Activated CD8-positive, alpha-beta memory T cell treated with anti-CD3 and anti-CD28 coated beads, Interleukin-2, amount 10 ng/mL, durations not matched to agents 7 days and 5 days (primary cell): ENCODE measurements around the gene ANK3. TPM values are rescaled to one million over a fixed set of nuclear protein-coding genes. Genes with fewer than 3 reads are reported as not detected.
A peak's percentile ranks its signal among the peaks of the same experiment; 100 is the strongest.

Source experiments
- ATAC-seq: fragments of 150-1000 bp; cut with Tn5 transposase; one replicate; pipeline ENCODE4 v1.10.0; 2021; ENCODE audit warnings: moderate library complexity
- CTCF ChIA-PET: fragments of 350-600 bp; sonication (Branson Sonifier 250); formaldehyde crosslinking; loops from one replicate; lab custom pipeline; 2021; ENCODE audit warnings: antibody characterized with exemption; lab: Charles Lee
- DNase-seq: peaks from one replicate; pipeline ENCODE4 v3.0.0-alpha.2; 2020
- H3K27ac Mint-ChIP-seq: one replicate; pipeline ENCODE4 v1.8.0; 2021; ENCODE audit warnings: mild to moderate bottlenecking, mixed read lengths
- H3K27me3 Mint-ChIP-seq: one replicate; pipeline ENCODE4 v1.8.0; 2021; ENCODE audit warnings: mixed read lengths
- H3K36me3 Mint-ChIP-seq: one replicate; pipeline ENCODE4 v1.8.0; 2021; ENCODE audit warnings: mild to moderate bottlenecking, mixed read lengths
- H3K4me1 Mint-ChIP-seq: one replicate; pipeline ENCODE4 v1.8.0; 2021; ENCODE audit warnings: mixed read lengths
- H3K4me3 Mint-ChIP-seq: one replicate; pipeline ENCODE4 v1.8.0; 2021; ENCODE audit warnings: mild to moderate bottlenecking, moderate library complexity, mixed read lengths
- H3K9me3 Mint-ChIP-seq: one replicate; pipeline ENCODE4 v1.8.0; 2022; ENCODE audit warnings: low read depth, mixed read lengths
- total RNA-seq, 2 experiments: library from RNA; stranded (reverse); gene quantifications; one replicate each; pipeline ENCODE4 v1.2.3, GENCODE V29; 2021

The ANK3 gene
- total RNA-seq, 2 experiments from 2014 or later: 2.9 to 10.6 TPM

DNA sequence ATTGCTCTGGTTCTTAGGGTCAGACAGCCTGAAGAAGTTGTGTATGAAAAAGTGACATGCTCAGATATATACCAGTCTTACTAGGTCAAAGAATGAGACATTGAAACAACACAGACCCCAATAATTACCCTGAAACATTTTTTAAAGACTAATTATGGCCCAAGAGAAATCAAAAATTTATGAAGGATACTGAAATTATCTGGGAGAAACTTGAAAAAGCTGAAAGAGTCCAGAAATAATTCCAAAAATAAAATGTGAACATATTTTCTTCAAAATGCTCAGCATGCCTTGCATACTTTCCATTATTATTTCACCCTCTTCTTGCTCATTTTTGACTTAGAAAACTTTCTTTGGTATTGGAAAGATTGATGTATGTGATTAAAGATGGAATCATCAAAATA lies 284.4 kb downstream of the ANK3 start:
- no peak overlapping the region for H3K27ac Mint-ChIP-seq
- H3K36me3 Mint-ChIP-seq: no peaks in the 10 kb centered on the region
- H3K27me3 Mint-ChIP-seq: no peaks in the 10 kb centered on the region
- H3K4me3 Mint-ChIP-seq: no peak overlapping the region
- DNase-seq (no peak), ATAC-seq (no peak)
- CTCF ChIA-PET: no interaction called here
- no peaks in the 10 kb centered on the region for H3K4me1 Mint-ChIP-seq
- H3K9me3 Mint-ChIP-seq: no peaks in the 10 kb centered on the region

DNA sequence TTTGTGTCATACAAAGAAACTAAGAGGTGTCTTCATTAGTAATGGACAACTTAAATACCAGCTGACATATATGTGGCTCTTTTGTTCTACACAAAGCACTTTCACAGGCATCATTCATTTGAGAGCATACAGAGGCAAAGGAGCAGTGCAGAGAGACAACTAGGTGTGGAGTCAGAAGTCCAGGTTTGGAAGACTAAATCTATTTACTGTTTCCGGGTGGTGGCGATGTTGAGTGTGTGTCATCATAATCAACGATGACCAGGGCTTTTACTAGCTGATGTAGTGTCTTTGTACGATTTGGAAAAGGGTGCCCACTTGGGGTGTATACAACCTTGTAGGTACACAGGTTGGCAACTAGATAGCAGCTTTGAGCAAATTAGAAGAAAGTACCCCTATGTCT lies 287.9 kb downstream of the ANK3 start:
- CTCF ChIA-PET: interaction anchor here (0.8 to 2.1 kb wide), 2 partner anchors 13 to 15 kb away, joined by 3 to 7 read pairs; no protein-coding TSS in a partner anchor
- Mint-ChIP-seq H3K36me3 (no peaks in the 10 kb centered on the region), H3K4me3 (no peak overlapping the region), H3K4me1 (no peaks in the 10 kb centered on the region), H3K27ac (no peak overlapping the region), H3K9me3 (no peaks in the 10 kb centered on the region), H3K27me3 (no peaks in the 10 kb centered on the region)
- no peak for ATAC-seq
- DNase-seq: no peak

DNA sequence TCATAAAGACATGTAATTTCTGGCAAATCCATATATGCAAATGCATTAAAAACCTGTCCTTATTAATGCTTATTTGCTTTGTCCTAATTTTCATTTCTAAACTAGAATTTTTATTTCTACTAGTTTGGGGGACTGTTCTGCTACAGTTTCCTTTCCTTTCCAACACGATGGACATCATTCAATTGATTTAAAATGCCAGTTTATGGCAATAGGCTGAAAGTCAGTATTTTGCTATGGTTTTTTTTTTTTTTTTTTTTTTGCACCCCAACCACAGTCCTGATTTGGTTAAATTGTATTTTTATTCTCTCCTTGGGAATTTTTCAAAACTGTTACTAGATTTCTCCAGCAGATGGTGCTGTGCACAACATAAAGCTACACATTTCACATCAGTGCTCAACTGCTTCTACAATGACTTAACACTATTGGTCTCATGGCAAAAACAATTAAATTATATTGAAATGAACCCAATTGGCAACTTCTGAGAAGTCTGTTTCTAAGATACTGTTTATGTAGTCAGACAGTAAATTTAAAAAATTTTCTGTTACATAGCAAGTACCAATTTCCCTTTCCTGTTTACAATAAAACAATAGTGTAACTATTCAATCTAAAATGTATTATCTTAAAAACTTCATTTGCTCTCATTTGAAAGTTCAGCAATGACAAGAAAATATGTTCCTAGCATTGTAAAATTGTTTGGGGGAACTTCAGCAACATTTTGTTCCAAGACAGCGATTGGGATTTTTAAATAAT lies 289.5 kb downstream of the ANK3 start:
- H3K27ac Mint-ChIP-seq: no peak overlapping the region
- no peaks in the 10 kb centered on the region for H3K4me1 Mint-ChIP-seq
- DNase-seq (no peak), ATAC-seq (peak; percentile 20)
- H3K9me3 Mint-ChIP-seq: no peaks in the 10 kb centered on the region
- peaks cover 3% of the 10 kb centered on the region for H3K27me3 Mint-ChIP-seq
- no peak overlapping the region for H3K4me3 Mint-ChIP-seq
- no peaks in the 10 kb centered on the region for H3K36me3 Mint-ChIP-seq
- CTCF ChIA-PET: interaction anchor here (0.6 to 2.1 kb wide), 8 partner anchors 11 to 546 kb away, joined by 3 to 7 read pairs (median 4); no protein-coding TSS in a partner anchor

DNA sequence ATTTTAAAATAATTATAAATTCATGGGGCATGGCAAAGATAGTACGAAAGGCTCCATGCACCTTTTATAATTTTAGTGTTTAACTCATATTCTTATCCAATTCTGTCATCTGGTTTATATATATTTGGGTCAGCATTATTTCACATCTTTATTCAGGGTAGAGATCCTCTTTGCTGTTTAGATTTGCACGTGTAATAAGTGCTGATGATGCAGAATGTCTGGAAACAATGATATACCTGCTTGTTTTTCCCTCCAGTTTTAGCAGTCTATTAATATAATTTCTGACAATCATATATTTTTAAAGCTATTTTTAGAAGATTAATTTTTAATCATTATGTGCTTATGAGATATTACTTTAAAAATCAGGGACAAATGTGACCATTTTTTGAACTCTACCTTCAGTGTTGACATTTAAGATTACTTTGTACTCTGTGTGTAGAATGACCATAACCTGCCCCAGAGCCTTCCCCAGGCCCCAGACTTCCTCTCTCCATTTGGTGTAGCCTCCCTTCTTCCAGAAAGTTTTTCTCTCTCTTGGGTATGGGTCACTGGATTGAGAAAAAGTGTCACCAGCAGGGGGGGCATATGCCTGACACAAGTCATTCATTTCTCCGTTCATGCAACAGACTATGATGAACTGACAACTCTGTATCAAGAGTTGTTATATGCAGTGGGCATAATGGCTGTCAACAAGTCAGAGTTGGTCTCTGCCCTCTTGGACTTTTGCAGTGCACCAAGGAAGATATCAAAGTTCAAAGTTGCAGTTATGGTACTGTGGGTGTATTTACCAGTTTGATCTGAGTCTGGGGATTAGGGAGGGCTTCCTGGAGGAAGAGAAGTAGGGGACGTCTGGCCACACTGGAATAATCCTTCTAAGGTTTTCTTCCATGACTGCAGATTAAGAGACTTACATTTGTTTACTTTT lies 290.7 kb downstream of the ANK3 start:
- Mint-ChIP-seq H3K4me3 (no peak overlapping the region), H3K27ac (no peak overlapping the region), H3K36me3 (no peaks in the 10 kb centered on the region), H3K9me3 (no peaks in the 10 kb centered on the region), H3K27me3 (peaks cover 3% of the 10 kb centered on the region), H3K4me1 (no peaks in the 10 kb centered on the region)
- CTCF ChIA-PET: interaction anchor here (1.0 to 1.4 kb wide), 2 partner anchors 16 to 547 kb away, joined by 3 read pairs; no protein-coding TSS in a partner anchor
- ATAC-seq (no peak), DNase-seq (no peak)

DNA sequence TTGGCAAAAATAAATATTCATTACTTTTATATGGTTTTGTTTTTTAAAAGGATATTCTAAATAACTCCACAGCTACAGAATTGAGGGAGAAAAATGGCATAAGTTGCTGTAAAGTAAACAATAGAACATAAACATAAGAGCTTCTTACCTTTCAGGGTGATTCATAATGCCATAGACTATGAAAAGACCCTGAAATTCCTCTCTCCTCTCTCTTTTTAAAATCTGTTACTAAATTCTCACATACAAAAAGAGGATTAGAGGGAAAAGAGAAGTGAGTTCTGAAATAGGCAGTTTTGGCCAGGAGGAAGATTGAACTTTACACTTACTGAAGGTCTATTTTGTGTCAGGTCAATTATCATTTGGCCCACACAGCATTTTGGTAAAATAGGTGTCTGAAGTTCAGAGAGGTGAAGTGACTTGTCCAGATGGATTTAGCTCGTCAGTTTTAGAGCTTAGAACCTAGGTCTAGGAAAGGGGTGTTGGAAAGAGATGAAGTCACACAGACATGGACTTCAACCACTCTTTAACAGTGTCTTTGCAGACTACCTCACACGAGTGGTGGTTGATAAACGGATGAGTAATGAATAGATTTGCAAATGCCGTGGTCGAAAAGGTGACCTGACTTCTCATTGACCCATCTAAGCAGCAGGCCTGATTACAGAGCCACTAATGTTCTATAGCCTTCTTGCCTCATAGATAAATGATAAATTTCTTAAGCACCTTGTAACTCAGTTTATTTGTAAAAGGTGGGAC lies 292.7 kb downstream of the ANK3 start:
- no peak overlapping the region for H3K4me3 Mint-ChIP-seq
- H3K9me3 Mint-ChIP-seq: no peaks in the 10 kb centered on the region
- no peaks in the 10 kb centered on the region for H3K4me1 Mint-ChIP-seq
- no peaks in the 10 kb centered on the region for H3K36me3 Mint-ChIP-seq
- no peak overlapping the region for H3K27ac Mint-ChIP-seq
- CTCF ChIA-PET: interaction anchor here (0.9 to 1.7 kb wide), 3 partner anchors 18 to 113 kb away, joined by 3 to 4 read pairs (median 3); no protein-coding TSS in a partner anchor
- ATAC-seq (no peak), DNase-seq (no peak)
- peaks cover 9% of the 10 kb centered on the region for H3K27me3 Mint-ChIP-seq

DNA sequence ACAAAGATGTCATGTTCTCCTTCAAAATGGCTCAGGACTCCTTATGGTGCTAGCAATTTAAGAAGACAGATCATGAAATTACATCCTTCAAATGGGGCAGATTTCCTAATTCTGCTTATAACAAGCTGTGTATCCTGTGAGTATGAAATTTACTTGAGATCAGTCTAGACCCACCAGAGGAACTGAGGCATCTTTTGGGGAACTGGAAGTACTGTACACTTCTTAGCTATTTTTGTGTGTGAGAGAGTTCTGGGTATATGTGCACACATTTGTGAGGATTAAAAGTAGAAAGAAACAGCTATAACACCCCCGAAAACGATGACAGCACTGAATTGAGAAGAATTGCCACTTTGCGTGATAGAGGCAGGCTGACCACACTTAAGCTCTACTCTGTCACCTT lies 296.4 kb downstream of the ANK3 start:
- Mint-ChIP-seq H3K4me3 (no peak overlapping the region), H3K27ac (no peak overlapping the region), H3K27me3 (peaks cover 9% of the 10 kb centered on the region), H3K9me3 (no peaks in the 10 kb centered on the region), H3K36me3 (no peaks in the 10 kb centered on the region), H3K4me1 (no peaks in the 10 kb centered on the region)
- CTCF ChIA-PET: no interaction called here
- DNase-seq (no peak), ATAC-seq (no peak)

DNA sequence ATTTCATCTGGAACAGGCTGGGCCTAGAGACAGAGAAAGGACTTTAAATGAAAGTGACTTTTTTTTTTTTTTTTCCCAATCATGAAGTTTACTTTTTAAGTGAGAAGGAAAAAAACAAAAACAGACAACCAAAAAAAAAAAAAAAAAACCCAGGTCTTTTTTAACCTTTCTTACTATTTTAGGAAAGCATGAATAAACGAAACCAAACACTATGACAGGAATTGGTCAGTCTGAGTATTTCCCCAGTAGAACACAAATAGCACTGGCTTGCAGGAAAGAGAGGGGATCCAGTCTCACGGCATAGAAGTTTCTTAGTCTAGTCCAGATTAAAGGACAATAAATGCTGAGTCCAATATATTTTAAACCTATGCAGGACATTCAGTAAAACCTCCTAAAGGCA lies 302.8 kb downstream of the ANK3 start:
- DNase-seq (no peak), ATAC-seq (no peak)
- no peak overlapping the region for H3K4me3 Mint-ChIP-seq
- H3K27me3 Mint-ChIP-seq: peaks cover 3% of the 10 kb centered on the region
- H3K4me1 Mint-ChIP-seq: no peaks in the 10 kb centered on the region
- no peaks in the 10 kb centered on the region for H3K9me3 Mint-ChIP-seq
- no peak overlapping the region for H3K27ac Mint-ChIP-seq
- H3K36me3 Mint-ChIP-seq: no peaks in the 10 kb centered on the region
- CTCF ChIA-PET: no interaction called here

GRCh38 chr10:60086421-60086820 lies 303.3 kb downstream of the ANK3 start:
- no peak for ATAC-seq
- CTCF ChIA-PET: no interaction called here
- no peak overlapping the region for H3K27ac Mint-ChIP-seq

DNA sequence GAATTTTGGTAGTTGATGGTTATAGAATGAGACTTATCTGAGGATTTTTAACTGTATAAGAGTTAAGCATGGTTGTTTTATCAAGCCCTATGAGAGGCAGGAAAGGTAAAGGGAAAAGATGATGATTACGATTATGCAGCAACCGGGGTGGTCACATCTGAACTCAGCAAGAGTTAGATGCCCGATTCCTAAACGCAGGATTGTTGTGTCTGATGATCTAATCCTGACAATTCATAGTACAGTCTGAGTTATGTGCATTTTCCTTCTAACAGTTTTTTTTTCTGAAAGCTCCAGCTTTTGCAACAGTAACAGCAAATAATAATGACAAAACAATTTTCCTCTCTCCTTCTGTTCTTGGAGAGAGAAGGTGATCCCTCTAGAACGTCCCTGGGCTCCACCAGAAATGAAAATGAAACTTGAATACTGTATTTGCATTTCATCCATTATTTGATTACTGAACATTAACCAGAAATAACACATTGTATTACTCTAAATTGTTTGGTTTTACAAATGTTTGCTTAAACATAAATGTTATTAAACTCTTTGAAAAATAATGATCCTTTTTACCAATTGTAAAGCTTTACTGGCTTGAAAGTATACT lies 306.8 kb downstream of the ANK3 start:
- no peak for ATAC-seq

More at GRCh38 chr10:60086421-60086820, 303.3 kb downstream of the ANK3 start:
- H3K36me3 Mint-ChIP-seq: no peaks in the 10 kb centered on the region
- H3K4me1 Mint-ChIP-seq: no peaks in the 10 kb centered on the region
- no peak overlapping the region for H3K4me3 Mint-ChIP-seq
- DNase-seq: no peak
- H3K9me3 Mint-ChIP-seq: no peaks in the 10 kb centered on the region
- peaks cover 3% of the 10 kb centered on the region for H3K27me3 Mint-ChIP-seq

DNA sequence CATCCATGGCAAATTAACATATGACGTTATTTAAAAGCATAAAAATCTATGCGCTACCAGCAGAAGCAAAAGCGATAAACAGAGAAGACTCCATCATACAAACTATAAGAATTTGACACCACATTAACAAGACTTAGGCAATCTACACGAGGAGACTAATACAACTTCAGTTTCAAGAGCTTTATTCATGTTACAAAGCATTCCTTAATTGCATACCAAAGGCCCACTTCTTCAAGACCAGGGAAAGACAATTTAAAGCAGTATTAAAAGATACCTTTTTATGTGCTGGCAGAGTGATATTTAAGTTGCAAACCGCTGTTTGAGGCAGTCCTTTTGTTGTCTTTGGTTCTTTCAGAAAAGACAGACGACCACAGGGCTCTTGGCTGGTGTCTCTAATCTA lies 307.3 kb downstream of the ANK3 start:
- H3K27ac Mint-ChIP-seq: no peak overlapping the region
- H3K27me3 Mint-ChIP-seq: peaks cover 3% of the 10 kb centered on the region

More for the DNA sequence above, 306.8 kb downstream of the ANK3 start:
- CTCF ChIA-PET: no interaction called here
- Mint-ChIP-seq H3K4me1 (no peaks in the 10 kb centered on the region), H3K36me3 (no peaks in the 10 kb centered on the region), H3K4me3 (no peak overlapping the region), H3K27ac (no peak overlapping the region), H3K9me3 (no peaks in the 10 kb centered on the region), H3K27me3 (peaks cover 3% of the 10 kb centered on the region)
- no peak for DNase-seq

GRCh38 chr10:60073781-60074656 lies 315.7 kb downstream of the ANK3 start:
- no peak for ATAC-seq
- H3K27ac Mint-ChIP-seq: no peak overlapping the region
- no peaks in the 10 kb centered on the region for H3K36me3 Mint-ChIP-seq
- no peak overlapping the region for H3K4me3 Mint-ChIP-seq
- H3K9me3 Mint-ChIP-seq: no peaks in the 10 kb centered on the region
- H3K27me3 Mint-ChIP-seq: peaks cover 8% of the 10 kb centered on the region
- DNase-seq: no peak
- no peaks in the 10 kb centered on the region for H3K4me1 Mint-ChIP-seq
- CTCF ChIA-PET: no interaction called here

More for the DNA sequence above, 307.3 kb downstream of the ANK3 start:
- no peaks in the 10 kb centered on the region for H3K9me3 Mint-ChIP-seq
- no peak overlapping the region for H3K4me3 Mint-ChIP-seq
- CTCF ChIA-PET: no interaction called here
- DNase-seq (no peak), ATAC-seq (no peak)
- no peaks in the 10 kb centered on the region for H3K36me3 Mint-ChIP-seq
- no peaks in the 10 kb centered on the region for H3K4me1 Mint-ChIP-seq

GRCh38 chr10:60073397-60073780 lies 316.3 kb downstream of the ANK3 start:
- Mint-ChIP-seq H3K9me3 (no peaks in the 10 kb centered on the region), H3K27ac (no peak overlapping the region), H3K36me3 (no peaks in the 10 kb centered on the region), H3K27me3 (peaks cover 8% of the 10 kb centered on the region), H3K4me1 (no peaks in the 10 kb centered on the region), H3K4me3 (no peak overlapping the region)
- CTCF ChIA-PET: no interaction called here
- DNase-seq (no peak), ATAC-seq (no peak)
